ENCODE data around the gene SNX10. TPM values are rescaled to one million over a fixed set of nuclear protein-coding genes. Genes with fewer than 3 reads are reported as not detected.

SNX10 gene
- polyA plus RNA-seq, 3 donors, result 68.0 to 250 (median 219) TPM

- Histone ChIP-seq H3K4me1 (ENCODE audit: control insufficient read depth in 1 of 2, insufficient read depth in 2 of 2, low read length in 2 of 2) (peaks cover 4 to 18% of the 10 kb centered on the region in 2 donors), H3K27ac (ENCODE audit: low read depth in 1 of 2, low read length in 2 of 2) (peak overlapping the region in 1 of 2 donors; percentile 60), H4K20me1 (ENCODE audit: insufficient read depth, low read length) (peaks cover 82% of the 10 kb centered on the region), H3K4me2 (replicated peaks; ENCODE audit: extremely low read depth, low read length, poor library complexity, severe bottlenecking) (no peak overlapping the region), H3K27me3 (ENCODE audit: control insufficient read depth in 2 of 2, insufficient read depth in 2 of 2, low read length in 2 of 2) (no peaks in the 10 kb centered on the region), H3K9ac (ENCODE audit: insufficient read depth, low read length, poor library complexity, severe bottlenecking) (no peak overlapping the region), H2AFZ (ENCODE audit: insufficient read depth, low read depth, low read length, poor library complexity, severe bottlenecking) (no peak overlapping the region), H3K4me3 (replicated peaks in 1 of 3; ENCODE audit: low read depth in 2 of 3, low read length in 3 of 3) (no peak overlapping the region), H3K36me3 (replicated peaks in 1 of 2; ENCODE audit: control insufficient read depth in 1 of 2, insufficient read depth in 2 of 2, low read length in 2 of 2) (peaks cover 57 to 83% of the 10 kb centered on the region in 2 donors), H3K9me3 (replicated peaks in 1 of 2; ENCODE audit: control insufficient read depth in 1 of 2, insufficient read depth in 1 of 2, low read length in 2 of 2) (no peaks in the 10 kb centered on the region), H3K79me2 (ENCODE audit: insufficient read depth, low read length) (peaks cover 56% of the 10 kb centered on the region)
- TF ChIP-seq CTCF (IDR thresholded peaks at IDR 0.05), result no peak
- no peak for DNase-seq
- Mint-ChIP-seq H3K4me1 (peaks cover 26% of the 10 kb centered on the region), H3K9me3 (no peaks in the 10 kb centered on the region), H3K36me3 (peaks cover 69 to 82% of the 10 kb centered on the region in 2 donors), H3K4me3 (no peak overlapping the region), H3K27me3 (ENCODE audit: low read depth in 3 of 3) (peaks cover 0 to 3% (median 0%) of the 10 kb centered on the region in 3 donors), H3K27ac (peak overlapping the region in 5 of 7 donors; percentile 33 to 64 (median 53))
- intact Hi-C loops (cut with micrococcal nuclease), result no loop called here
- WGBS (ENCODE audit: insufficient coverage), result 97% methylated on average over 9 of the region's 9 CpGs
Measured at GRCh38 chr7:26345837-26346236, 54.2 kb downstream of the SNX10 start.

GRCh38 chr7:26346611-26347203, 55.0 kb downstream of the SNX10 start:
- peak overlapping the region in 4 of 7 donors; percentile 17 to 69 (median 26) for H3K27ac Mint-ChIP-seq
- no peak overlapping the region for H3K4me3 Mint-ChIP-seq
- H3K36me3 Mint-ChIP-seq, result peaks cover 75 to 90% of the 10 kb centered on the region in 2 donors
- Histone ChIP-seq H4K20me1 (ENCODE audit: insufficient read depth, low read length) (peaks cover 79% of the 10 kb centered on the region), H3K36me3 (replicated peaks in 1 of 2; ENCODE audit: control insufficient read depth in 1 of 2, insufficient read depth in 2 of 2, low read length in 2 of 2) (peaks cover 63 to 91% of the 10 kb centered on the region in 2 donors), H3K9ac (ENCODE audit: insufficient read depth, low read length, poor library complexity, severe bottlenecking) (no peak overlapping the region), H3K27ac (ENCODE audit: low read depth in 1 of 2, low read length in 2 of 2) (peak overlapping the region in 1 of 2 donors; percentile 60), H3K4me1 (ENCODE audit: control insufficient read depth in 1 of 2, insufficient read depth in 2 of 2, low read length in 2 of 2) (peaks cover 4 to 18% of the 10 kb centered on the region in 2 donors), H3K27me3 (ENCODE audit: control insufficient read depth in 2 of 2, insufficient read depth in 2 of 2, low read length in 2 of 2) (no peaks in the 10 kb centered on the region), H3K4me3 (replicated peaks in 1 of 3; ENCODE audit: low read depth in 2 of 3, low read length in 3 of 3) (no peak overlapping the region), H3K79me2 (ENCODE audit: insufficient read depth, low read length) (peaks cover 47% of the 10 kb centered on the region), H2AFZ (ENCODE audit: insufficient read depth, low read depth, low read length, poor library complexity, severe bottlenecking) (no peak overlapping the region), H3K9me3 (replicated peaks in 1 of 2; ENCODE audit: control insufficient read depth in 1 of 2, insufficient read depth in 1 of 2, low read length in 2 of 2) (no peaks in the 10 kb centered on the region), H3K4me2 (replicated peaks; ENCODE audit: extremely low read depth, low read length, poor library complexity, severe bottlenecking) (no peak overlapping the region)
- H3K27me3 Mint-ChIP-seq (ENCODE audit: low read depth in 3 of 3), result peaks cover 0 to 3% (median 0%) of the 10 kb centered on the region in 3 donors
- H3K4me1 Mint-ChIP-seq, result peaks cover 25% of the 10 kb centered on the region
- no peaks in the 10 kb centered on the region for H3K9me3 Mint-ChIP-seq
- intact Hi-C loops (cut with micrococcal nuclease), result no loop called here
- 96% methylated on average over 6 of the region's 7 CpGs for WGBS (ENCODE audit: insufficient coverage)
- TF ChIP-seq CTCF (IDR thresholded peaks at IDR 0.05), result no peak
- DNase-seq, result peak in 1 of 3 donors; percentile 33
